SHP77 (cell line): Measurements from ENCODE around the gene TPST1.

Experiments
- DNase-seq, 2 experiments: peaks; one replicate each; lab custom pipeline; 2025; lab: John Stamatoyannopoulos, UW

TPST1 gene

GRCh38 chr7:66238773-66239466 lies 33.8 kb downstream of the TPST1 start:
- no peak for DNase-seq

- no peak for DNase-seq
Measured at GRCh38 chr7:66239467-66239856, 34.3 kb downstream of the TPST1 start.

- no peak for DNase-seq
Measured at GRCh38 chr7:66245008-66245407, 39.9 kb downstream of the TPST1 start.

- no peak for DNase-seq
Measured at GRCh38 chr7:66246554-66247171, 41.5 kb downstream of the TPST1 start.

- no peak for DNase-seq
Measured at GRCh38 chr7:66247380-66248078, 42.4 kb downstream of the TPST1 start.

GRCh38 chr7:66250711-66251110 lies 45.6 kb downstream of the TPST1 start:
- no peak for DNase-seq

- no peak for DNase-seq
Measured at GRCh38 chr7:66255534-66256100, 50.5 kb downstream of the TPST1 start.

- no peak for DNase-seq
Measured at GRCh38 chr7:66256281-66256680, 51.1 kb downstream of the TPST1 start.

- no peak for DNase-seq
Measured at GRCh38 chr7:66257481-66257880, 52.3 kb downstream of the TPST1 start.

GRCh38 chr7:66258409-66258808 lies 53.3 kb downstream of the TPST1 start:
- DNase-seq: no peak

- no peak for DNase-seq
Measured at GRCh38 chr7:66261941-66262340, 56.8 kb downstream of the TPST1 start.

GRCh38 chr7:66263936-66264335 lies 58.8 kb downstream of the TPST1 start:
- no peak for DNase-seq

GRCh38 chr7:66265566-66265965 lies 60.4 kb downstream of the TPST1 start:
- DNase-seq: peak in 1 of 2 experiments; percentile 0

GRCh38 chr7:66267249-66267648 lies 62.1 kb downstream of the TPST1 start:
- DNase-seq: no peak

- DNase-seq: no peak
Measured at GRCh38 chr7:66269978-66270377, 64.8 kb downstream of the TPST1 start.

GRCh38 chr7:66272321-66272720 lies 67.2 kb downstream of the TPST1 start:
- DNase-seq: no peak

- DNase-seq: no peak
Measured at GRCh38 chr7:66276363-66276762, 71.2 kb downstream of the TPST1 start.

- DNase-seq: no peak
Measured at GRCh38 chr7:66277492-66277891, 72.4 kb downstream of the TPST1 start.

- DNase-seq: no peak
Measured at GRCh38 chr7:66279912-66280311, 74.8 kb downstream of the TPST1 start.

- DNase-seq: peak; percentile 24 to 26
Measured at GRCh38 chr7:66281678-66282590, 76.8 kb downstream of the TPST1 start.

- DNase-seq: no peak
Measured at GRCh38 chr7:66282591-66282935, 77.4 kb downstream of the TPST1 start.
